RWPE2 (cell line): ENCODE results near the gene TCF25.
"Not testable (repeated sequence)": the region's sequence is repeated elsewhere in the genome, so short reads cannot be mapped to it uniquely, and the experiment has no call there.

ENCODE experiments used
- ATAC-seq: fragments of 200-7000 bp; cut with Tn5 transposase; 3 replicates; pipeline ENCODE4 v1.9.1; 2021; ENCODE audit warnings: low read depth
- DNase-seq: peaks from one replicate; pipeline ENCODE4 v3.0.0-alpha.2; 2020; ENCODE audit warnings: low spot score
- H3K27ac ChIP-seq: fragments of 450-650 bp; 2 replicates; pipeline ENCODE4 v1.5.1; 2017; ENCODE audit warnings: mild to moderate bottlenecking; ENCODE audit not compliant: poor library complexity, severe bottlenecking
- H3K27me3 ChIP-seq: fragments of 250-450 bp; sonication (Bioruptor Pico); 2 replicates; pipeline ENCODE4 v1.5.1; 2021; ENCODE audit warnings: mild to moderate bottlenecking, moderate library complexity; ENCODE audit not compliant: insufficient read depth, poor library complexity, severe bottlenecking
- H3K36me3 ChIP-seq: fragments of 250-450 bp; sonication (Bioruptor Pico); 2 replicates; pipeline ENCODE4 v1.5.1; 2020; ENCODE audit warnings: low read depth, mild to moderate bottlenecking, moderate library complexity
- H3K4me1 ChIP-seq: fragments of 250-450 bp; sonication (Bioruptor Pico); 2 replicates; pipeline ENCODE4 v1.5.1; 2021; ENCODE audit warnings: mild to moderate bottlenecking, moderate library complexity; ENCODE audit not compliant: insufficient read depth, poor library complexity, severe bottlenecking
- H3K4me3 ChIP-seq: fragments of 250-450 bp; sonication (Bioruptor Pico); 2 replicates; pipeline ENCODE4 v1.5.1; 2021; ENCODE audit warnings: mild to moderate bottlenecking, moderate library complexity; ENCODE audit not compliant: severe bottlenecking
- H3K9me3 ChIP-seq: fragments of 250-450 bp; sonication (Bioruptor Pico); 2 replicates; pipeline ENCODE4 v1.5.1; 2021; ENCODE audit warnings: mild to moderate bottlenecking, moderate library complexity; ENCODE audit not compliant: severe bottlenecking
- CTCF ChIP-seq: fragments of 450-650 bp; IDR thresholded peaks from one replicate; pipeline ENCODE4 v1.5.1; 2017; ENCODE audit warnings: mild to moderate bottlenecking, moderate library complexity; ENCODE audit not compliant: poor library complexity, severe bottlenecking

Gene TCF25

GRCh38 chr16:89934611-89935553, 61.5 kb downstream of the TCF25 start:
- no peaks in the 10 kb centered on the region for H3K9me3 ChIP-seq

GRCh38 chr16:89935620-89936019, 62.2 kb downstream of the TCF25 start:
- peak; percentile 76 for DNase-seq
- H3K36me3 ChIP-seq, result peaks cover 17% of the 10 kb centered on the region
- not testable (repeated sequence) for H3K27me3 ChIP-seq, H3K4me1 ChIP-seq, ATAC-seq, H3K27ac ChIP-seq, H3K9me3 ChIP-seq, H3K4me3 ChIP-seq

More at GRCh38 chr16:89934611-89935553, 61.5 kb downstream of the TCF25 start:
- no peak for TF ChIP-seq CTCF
- peak; percentile 74 for DNase-seq
- no peak for ATAC-seq
- Histone ChIP-seq H3K4me1 (no peaks in the 10 kb centered on the region), H3K36me3 (peaks cover 23% of the 10 kb centered on the region), H3K27ac (no peak overlapping the region), H3K4me3 (no peak overlapping the region), H3K27me3 (no peaks in the 10 kb centered on the region)

GRCh38 chr16:89936034-89936433, 62.6 kb downstream of the TCF25 start:
- Histone ChIP-seq H3K36me3 (peaks cover 17% of the 10 kb centered on the region), H3K4me1 (no peaks in the 10 kb centered on the region), H3K27ac (no peak overlapping the region), H3K9me3 (no peaks in the 10 kb centered on the region), H3K4me3 (no peak overlapping the region), H3K27me3 (no peaks in the 10 kb centered on the region)
- ATAC-seq (no peak), DNase-seq (no peak)
- no peak for TF ChIP-seq CTCF

GRCh38 chr16:89936508-89936907, 63.1 kb downstream of the TCF25 start:
- H3K36me3 ChIP-seq, result peaks cover 17% of the 10 kb centered on the region
- no peak overlapping the region for H3K27ac ChIP-seq
- H3K9me3 ChIP-seq, result no peaks in the 10 kb centered on the region
- ATAC-seq (no peak), DNase-seq (no peak)
- no peaks in the 10 kb centered on the region for H3K27me3 ChIP-seq
- H3K4me1 ChIP-seq, result no peaks in the 10 kb centered on the region
- TF ChIP-seq CTCF, result no peak
- H3K4me3 ChIP-seq, result no peak overlapping the region

GRCh38 chr16:89936981-89937380, 63.6 kb downstream of the TCF25 start:
- H3K36me3 ChIP-seq, result peaks cover 17% of the 10 kb centered on the region
- no peaks in the 10 kb centered on the region for H3K27me3 ChIP-seq
- H3K27ac ChIP-seq, result no peak overlapping the region
- TF ChIP-seq CTCF, result no peak
- H3K4me1 ChIP-seq, result no peaks in the 10 kb centered on the region
- no peak overlapping the region for H3K4me3 ChIP-seq
- DNase-seq (no peak), ATAC-seq (no peak)
- H3K9me3 ChIP-seq, result no peaks in the 10 kb centered on the region
